Measurements from ENCODE around the gene CABP4.
"Not testable (repeated sequence)": the region's sequence is repeated elsewhere in the genome, so short reads cannot be mapped to it uniquely, and the experiment has no call there.

The CABP4 gene

DNA sequence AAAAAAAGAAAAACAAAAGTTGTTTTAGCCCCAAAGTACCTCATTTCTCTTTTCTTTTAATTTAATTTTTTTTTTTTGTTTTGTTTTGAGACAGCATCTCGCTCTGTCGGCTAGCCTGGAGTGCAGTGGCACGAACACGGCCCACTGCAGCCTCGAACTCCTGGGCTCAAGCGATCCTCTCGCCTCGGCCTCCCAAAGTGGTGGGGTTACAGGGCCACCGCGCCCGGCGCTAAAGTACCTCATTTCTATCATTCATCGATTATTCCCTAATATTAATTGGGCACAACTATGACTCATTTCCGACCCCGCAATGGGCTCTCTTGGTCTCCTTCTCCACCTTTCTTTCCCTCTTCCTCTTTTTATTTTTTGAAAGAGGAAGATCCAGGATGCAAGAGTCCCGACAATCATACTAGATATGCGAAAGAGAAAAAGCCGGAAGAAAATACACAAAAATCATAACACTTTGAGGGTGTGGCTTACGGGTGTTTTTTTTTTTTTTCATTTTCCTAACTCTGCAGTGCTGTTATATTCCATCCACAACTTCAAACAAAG, 27.2 kb downstream of the CABP4 start:
- DNase-seq (ENCODE audit: low read depth), result no peak

DNA sequence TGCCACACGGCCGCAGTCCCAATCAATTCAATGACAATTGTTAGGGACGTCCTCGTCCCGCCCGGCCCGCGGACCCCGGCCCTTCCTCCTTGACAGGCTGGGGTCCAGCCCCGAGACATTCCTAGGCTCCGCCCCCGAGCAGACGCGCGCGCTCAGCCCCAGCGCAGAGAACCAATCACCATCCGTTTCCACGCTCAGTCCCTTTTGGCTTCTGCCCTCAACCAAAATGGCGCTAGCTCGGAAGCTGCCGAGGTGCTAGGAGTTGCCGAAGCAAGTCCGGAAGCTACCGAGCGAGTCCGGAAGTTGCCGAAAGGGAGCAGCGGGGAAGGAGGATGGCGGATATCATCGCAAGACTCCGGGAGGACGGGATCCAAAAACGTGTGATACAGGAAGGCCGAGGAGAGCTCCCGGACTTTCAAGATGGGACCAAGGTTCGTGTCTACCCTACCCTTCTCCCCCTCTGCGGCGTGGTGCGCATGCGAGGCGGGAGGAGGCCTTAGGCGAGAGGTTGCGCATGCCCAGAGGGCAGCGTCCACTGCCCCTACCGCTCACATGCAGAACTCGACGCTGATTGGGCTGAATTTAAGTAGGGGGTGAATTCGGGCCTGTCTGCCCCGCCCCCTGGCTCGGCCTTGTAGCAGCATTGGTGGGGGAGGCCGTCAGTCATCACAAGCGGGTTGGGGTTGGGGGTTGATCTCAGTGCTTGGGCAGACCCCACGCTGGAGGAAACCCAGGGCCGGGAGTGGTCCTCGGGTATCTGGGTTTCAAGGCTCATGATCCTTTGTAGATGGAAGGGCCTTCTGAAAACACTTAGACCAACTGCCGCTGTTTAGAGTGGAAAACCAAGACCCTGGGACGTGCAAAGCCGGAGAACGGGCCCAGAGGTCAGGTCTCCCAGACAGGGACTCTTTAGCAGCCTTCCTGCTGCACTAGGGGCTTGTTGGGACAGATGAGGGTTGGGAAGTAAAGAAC, 28.0 kb downstream of the CABP4 start, which contains the start of gene AIP:
TSS of gene AIP (plus strand) at position 200 of the 972 bp plus-strand sequence. CDS start at position 333, 133 bp downstream.
- DNase-seq (ENCODE audit: low read depth), result peak; percentile 90

DNA sequence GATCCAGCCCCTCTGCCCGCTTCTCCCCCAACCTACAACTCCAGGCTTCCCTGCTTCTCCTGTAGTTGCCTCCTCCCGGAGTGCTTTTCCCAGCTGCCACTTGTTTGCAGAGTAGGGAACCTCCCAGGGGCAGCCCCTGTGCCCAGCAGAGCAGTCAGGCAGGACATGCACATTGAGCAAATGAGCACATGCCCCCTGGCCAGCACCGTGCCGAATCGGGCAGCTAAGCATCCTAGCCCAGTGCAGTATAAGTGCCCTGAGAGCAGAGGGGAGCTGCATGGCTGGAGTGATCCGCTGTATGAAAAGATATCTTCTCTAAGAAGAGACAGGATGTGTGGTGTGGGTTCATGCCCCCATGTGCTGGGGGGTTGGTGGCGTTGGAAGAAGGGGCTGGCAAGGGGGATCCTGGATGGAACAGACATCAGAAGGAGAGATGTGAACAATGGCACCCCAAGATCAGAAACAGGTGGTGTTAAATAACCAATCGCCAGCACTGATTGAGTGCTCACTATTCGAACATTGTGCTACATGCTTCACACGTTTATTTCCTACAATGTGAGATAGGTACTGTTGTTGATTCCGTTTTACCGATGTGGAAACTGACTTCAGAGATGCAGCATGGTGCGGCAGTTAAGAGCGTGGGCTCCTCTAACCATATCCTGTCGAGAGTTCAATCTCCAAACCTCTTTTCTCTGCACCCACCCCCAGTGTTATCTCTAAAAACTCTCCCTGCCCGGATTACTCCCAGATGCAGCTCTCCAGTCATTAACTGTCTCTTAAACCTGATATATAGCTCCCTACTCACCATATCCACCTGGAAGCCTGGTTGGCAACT, 28.9 kb downstream of the CABP4 start:
- no peak for DNase-seq (ENCODE audit: low read depth)

DNA sequence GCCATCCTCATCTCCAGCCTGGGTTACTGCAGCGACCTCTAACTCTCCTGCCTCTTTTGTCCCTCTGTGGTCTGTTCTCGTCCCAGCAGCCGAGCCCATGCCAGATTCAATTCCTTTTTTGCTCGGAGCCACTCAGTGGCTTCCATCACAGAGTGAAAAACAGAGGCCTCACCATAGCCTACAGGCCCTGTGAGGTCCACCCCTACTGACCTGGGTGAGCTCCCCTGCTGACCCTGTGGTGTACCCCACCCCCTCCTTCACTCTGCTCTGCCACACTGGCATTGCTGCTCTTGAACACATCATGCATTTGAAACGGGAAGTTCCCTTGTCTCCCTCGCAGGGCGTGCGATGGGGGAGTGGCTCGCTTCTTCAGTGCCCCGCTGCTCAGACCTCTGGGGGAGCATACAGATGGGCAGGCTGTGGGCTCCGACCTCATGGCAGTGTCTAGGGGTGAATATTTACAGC, 29.7 kb downstream of the CABP4 start:
- no peak for DNase-seq (ENCODE audit: low read depth)

DNA sequence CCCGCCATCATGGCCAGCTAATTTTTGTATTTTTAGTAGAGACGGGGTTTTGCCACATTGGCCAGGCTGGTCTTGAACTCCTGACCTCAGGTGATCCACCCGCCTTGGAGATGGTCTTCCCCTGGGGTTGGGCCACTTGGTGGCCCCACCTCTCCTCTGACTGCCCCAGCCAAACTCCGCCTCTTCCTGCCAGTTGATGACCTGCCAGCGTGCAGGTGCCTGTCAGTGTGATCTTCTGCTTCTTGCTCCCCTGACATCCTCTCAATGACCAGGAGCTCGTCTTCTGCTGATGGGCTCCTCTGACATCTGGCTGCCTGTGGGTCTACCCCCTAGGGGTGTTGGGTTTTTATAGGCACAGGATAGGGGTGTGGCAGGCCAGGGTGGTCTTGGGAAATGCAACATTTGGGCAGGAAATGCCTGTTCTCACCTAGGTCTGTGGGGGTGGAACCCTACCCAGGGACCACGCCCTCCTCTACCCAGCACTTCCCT, 30.8 kb downstream of the CABP4 start:
- DNase-seq (ENCODE audit: low read depth), result not testable (repeated sequence)

DNA sequence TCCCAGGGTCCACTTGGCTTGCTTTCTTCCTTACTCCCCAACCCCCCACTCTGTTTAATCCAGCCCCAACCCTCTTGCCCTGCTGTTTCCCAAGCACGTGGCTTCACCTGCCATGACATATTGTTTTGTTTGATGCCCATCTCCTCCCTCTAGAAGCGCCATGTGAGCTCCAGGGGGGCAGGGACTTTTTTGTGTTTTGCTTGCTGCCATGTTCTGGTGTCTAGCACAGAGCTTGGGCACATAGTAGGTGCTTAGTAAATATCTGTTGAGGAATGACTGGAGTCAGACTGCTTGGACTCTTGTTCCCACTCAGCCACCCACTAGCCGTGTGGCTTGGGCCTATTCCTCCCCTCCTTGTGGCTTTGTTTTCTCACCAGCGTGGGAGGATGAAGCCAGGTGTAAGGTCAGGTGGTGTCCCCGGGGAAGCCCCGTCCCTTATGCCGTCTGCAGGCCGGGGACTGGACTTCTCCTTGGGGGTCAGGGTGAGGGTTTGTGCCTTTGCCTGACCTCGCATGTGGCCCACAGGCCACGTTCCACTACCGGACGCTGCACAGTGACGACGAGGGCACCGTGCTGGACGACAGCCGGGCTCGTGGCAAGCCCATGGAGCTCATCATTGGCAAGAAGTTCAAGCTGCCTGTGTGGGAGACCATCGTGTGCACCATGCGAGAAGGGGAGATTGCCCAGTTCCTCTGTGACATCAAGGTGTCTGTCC, 31.5 kb downstream of the CABP4 start:
- DNase-seq (ENCODE audit: low read depth), result no peak

DNA sequence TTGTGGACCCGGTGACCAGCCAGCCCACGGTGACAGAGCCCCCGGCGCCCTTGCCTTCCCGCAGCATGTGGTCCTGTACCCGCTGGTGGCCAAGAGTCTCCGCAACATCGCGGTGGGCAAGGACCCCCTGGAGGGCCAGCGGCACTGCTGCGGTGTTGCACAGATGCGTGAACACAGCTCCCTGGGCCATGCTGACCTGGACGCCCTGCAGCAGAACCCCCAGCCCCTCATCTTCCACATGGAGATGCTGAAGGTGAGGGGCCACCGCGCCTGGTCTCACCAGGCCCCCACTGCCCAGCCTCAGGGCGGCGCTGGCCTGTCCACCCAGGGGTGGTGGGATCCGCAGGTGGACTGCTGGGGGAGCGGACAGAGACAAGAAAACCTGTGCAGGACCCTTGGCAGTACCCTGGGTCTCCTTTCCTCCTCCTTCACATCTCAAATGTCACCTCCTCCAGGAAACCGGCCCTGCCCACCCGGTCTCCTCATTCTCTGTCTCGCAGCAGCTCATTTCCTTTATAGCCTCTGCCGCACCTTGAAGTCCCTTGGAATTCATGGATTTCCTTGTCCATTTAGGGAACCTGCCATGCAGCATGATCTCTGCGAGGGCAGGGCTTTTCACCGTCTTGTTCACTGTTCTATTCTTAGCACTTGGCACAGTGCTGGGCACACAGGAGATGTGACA, 34.2 kb downstream of the CABP4 start:
- no peak for DNase-seq (ENCODE audit: low read depth)

DNA sequence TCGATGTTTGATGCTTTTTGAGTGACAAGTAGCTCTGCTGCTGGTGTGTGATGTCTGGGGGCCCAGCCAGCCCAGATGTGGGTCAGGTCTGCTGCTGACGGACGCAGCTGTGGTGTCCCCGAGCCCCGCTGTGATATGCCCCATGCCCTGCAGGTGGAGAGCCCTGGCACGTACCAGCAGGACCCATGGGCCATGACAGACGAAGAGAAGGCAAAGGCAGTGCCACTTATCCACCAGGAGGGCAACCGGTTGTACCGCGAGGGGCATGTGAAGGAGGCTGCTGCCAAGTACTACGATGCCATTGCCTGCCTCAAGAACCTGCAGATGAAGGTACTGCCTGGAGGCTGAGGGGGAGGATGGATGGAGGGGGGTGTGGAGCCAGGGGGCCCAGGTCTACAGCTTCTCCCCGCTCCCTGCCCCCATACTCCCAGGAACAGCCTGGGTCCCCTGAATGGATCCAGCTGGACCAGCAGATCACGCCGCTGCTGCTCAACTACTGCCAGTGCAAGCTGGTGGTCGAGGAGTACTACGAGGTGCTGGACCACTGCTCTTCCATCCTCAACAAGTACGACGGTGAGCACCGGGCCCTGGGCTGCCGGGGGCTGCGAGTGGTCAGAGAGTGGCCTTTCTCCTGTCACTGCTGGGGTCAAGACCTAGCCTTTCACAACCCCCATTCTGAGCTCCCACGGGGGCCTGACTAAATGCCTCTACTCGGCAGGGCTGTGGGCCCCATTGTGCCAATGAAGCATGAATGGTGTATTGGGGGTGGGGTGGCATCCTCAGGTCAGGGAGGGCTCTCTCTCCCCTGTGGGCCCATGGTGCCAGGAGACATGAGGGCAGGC, 35.0 kb downstream of the CABP4 start:
- no peak for DNase-seq (ENCODE audit: low read depth)

DNA sequence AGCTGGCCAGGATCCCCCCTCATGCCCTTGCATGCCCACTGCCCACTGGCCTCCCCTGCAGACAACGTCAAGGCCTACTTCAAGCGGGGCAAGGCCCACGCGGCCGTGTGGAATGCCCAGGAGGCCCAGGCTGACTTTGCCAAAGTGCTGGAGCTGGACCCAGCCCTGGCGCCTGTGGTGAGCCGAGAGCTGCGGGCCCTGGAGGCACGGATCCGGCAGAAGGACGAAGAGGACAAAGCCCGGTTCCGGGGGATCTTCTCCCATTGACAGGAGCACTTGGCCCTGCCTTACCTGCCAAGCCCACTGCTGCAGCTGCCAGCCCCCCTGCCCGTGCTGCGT, 35.5 kb downstream of the CABP4 start:
- no peak for DNase-seq (ENCODE audit: low read depth)

DNA sequence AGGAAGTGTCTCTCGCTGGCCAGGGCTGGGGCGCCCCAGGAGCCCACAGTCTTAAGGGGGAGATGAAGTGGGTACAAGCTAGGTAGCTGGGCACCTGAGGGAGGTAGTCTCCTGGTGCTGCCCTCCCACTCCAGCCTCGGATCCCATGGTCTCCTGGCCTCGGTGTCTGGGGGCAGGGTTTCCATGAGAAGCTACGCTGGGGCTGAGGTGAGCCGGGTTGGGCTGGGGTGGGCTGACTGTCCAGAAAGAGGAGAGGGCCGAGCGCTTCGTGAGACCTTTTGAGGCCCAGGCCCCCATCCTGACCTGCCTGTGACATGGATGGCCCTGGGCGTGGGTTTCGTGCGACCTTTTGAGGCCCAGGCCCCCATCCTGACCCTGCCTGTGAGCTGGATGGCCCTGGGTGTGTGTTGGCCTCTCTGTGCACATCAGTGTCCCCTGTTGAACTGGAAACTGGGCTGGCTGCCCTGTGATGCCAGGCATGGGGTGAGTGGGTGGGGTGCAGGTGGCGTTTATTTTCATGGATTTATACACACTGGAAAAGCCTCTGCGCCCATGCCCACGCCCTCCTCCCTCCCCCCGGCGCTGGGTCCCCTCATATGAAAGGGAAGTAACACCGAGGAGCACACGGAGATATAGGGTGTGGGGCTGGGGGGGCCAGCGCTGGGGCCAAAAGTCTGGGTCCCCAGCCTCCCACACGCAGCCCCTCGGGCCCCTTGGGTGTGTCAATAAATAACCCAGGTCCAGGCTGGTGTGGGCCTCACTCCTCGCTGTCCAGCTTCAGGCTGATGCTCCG, 36.3 kb downstream of the CABP4 start:
- no peak for DNase-seq (ENCODE audit: low read depth)

DNA sequence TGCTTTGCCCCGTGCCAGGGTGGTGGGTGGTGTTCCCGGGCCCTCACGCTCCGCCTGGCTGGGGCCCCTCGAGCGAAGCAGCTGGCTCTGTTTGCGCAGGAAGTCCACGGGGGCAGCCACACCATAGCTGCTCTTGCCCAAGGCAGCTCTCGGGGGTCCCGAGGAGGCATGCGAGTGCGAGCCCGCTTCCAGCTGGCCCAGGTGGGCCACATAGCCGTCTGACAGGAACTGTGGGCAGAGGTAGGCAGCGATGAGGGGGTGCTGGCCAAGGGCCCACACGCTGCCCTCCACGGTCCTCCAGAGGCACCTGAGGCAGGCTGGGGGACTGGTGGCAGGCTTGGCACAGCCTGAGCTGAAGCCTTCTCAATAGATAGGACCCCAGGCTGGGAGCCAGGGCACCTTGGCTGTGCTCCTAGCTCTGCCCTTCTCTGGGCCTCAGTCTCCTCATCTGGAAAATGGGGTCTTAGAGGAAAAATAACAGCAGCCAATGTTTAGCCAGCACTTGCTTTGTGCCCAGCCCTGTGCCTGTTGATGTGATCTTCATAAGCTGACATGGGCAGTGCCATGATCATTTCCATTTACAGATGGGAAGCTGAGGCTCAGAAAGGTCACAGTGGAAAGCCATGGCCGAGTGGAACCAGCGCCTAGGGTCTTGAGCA, 37.0 kb downstream of the CABP4 start:
- no peak for DNase-seq (ENCODE audit: low read depth)

DNA sequence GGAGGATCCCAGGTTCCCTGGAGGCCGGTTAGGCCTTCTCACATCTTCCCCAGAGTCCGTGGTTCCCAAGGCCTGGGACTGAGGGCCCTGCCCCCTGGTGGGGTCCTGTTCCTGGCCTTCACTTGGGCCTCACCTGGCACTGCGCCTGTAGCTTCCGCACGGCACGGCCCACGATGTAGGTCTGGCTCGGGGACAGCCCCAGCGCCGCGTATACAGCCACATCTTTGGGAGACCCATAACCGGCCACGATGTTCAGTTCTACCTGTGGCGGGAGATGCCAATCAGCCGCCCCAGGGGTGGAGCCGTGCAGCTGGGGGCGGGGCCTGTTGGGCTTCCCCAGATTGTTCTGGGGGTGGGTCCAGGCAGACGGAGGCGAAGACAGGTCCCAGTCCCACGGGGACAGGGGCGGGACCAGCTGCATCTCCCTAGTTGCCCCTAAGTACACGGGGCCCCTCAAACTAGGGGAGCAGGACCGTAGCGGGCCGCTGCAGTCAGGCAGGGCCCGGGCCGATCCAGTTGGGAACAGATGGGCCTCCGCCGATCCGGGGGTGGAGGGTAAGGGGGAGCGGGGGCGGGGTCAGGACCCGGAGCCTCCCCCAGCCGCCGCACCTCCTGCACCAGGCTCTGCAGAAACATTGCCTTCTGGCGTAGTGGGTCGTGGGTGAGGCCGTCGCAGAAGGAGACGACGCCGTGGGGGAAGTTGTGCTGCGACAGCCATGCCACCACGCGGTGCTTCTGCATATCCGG, 37.8 kb downstream of the CABP4 start:
- DNase-seq (ENCODE audit: low read depth), result no peak

DNA sequence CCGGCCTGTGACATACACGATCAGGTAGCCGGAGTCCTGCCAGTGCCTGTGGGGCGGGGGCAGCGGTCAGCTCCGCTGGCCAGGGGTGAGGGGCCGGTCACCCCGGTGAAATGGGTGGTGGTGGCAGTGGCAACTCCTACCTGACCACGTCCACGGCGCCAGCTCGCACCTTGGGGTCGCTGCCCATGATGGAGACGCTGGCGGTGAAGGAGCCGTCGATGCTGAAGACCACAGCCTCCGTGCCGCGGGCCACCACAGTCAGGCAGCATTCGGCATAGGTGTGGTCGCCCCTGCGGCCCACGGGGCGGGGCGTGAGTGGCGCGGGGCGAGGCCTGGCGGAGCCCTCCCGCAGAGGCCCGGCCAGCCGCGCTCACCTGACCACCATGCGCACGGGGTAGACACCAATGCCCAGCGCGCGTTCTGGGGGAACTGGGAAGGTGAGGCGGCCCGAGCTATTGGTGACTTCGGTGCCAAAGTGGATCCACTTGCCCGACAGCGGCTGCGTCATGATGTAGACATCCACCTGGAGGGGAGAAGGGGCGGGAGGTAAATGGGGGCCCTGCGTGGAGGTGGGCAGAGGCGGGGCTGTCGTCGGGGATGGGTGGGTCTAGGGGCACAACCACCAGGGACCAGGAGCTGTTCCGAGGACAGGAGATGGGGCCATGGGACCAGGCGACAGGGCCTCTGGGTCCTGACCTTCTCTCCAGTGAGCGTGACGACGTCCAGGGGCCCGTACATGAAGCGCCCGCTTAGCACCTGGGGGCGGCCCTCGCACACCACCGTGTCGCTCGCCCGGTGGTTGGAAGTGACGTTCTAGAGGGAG, 38.6 kb downstream of the CABP4 start:
- no peak for DNase-seq (ENCODE audit: low read depth)

DNA sequence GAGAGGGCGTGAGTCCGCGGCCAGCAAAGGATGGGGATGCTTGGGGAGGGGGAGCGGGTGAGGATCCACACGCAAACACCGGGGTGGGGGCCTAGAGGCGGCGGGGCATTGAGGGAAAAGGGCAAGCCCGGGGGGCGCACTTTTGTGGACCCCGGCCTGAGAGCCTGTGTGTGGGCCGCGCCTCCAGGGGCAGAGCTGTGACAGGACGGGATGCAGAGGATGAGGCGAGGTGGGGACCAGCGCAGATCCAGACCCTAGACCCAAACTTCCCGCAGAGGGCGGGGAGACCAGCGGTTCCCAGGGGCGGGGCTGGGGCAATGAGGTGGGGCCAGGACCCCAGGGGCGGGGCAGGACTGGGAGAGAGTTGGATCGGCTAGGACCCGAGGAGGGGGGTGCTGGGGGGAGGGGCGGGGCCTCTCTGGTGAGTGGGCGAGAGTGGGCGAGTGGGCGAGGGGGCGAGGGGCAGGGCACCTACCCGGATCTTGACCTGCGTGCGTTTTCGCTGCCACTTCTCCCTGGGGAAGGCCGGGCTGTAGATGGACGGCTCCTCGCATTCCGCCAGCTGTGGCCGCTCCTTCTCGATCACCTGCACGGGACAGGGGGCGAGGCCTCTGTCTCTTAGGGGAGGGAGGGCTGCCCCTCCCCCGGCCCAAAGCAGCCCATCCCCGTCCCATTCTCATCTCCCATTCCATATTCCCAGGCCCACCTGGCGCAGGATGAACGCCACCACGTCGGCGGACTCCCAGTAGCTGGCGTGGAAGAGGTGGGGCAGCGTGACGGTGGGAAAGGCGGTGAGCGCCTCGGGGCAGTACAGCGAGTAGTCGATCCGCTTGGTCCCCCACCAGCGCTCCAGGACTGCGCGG, 39.4 kb downstream of the CABP4 start:
- no peak for DNase-seq (ENCODE audit: low read depth)

DNA sequence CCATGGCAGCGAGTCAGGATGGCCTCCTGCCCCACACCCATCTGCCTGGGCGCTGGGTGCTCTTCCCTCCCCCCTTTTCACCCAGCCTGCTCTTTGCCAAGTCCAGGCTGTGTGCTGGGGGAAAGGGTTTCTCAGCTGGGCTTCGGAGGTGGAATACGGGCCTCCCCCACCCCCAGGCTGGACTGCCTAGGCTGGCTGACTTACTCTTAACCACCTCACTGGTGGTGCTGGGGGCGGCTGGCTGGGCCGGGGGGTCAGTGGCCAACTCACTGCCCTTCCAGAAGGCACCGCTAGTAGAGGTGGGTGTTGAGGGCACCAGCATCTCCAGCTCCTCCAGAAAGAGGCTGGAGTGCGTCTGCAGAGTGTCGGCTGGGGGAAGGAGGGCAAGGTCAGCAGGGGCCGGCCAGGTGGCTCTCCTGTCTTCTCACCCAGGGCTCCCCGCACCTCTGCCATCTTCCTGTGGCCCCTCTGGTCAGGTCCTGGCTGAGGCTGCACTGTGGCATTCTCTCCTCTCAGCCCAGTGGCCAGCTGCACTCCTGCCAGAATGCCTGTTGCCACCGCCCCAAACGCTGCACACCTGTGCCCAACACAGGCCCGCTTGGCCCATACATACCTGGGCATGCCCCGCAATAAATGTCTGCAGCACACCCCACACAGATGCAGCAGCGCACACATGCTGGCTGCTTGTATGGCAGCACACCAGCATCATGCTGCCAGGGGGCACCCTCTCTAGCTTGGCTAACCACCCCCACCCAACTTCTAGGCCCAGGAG, 40.3 kb downstream of the CABP4 start:
- no peak for DNase-seq (ENCODE audit: low read depth)

Measured in stimulated activated CD8-positive, alpha-beta memory T cell treated with anti-CD3 and anti-CD28 coated beads, Interleukin-12 subunit alpha, Interleukin-12 subunit beta, amount 100 ng/mL, for 4 hours (primary cell).